Measurements from ENCODE around the gene ADGRF5. TPM values are rescaled to one million over a fixed set of nuclear protein-coding genes. Genes with fewer than 3 reads are reported as not detected.

Gene ADGRF5
- total RNA-seq, 1 donor from 2014 or later: 238 TPM

DNA sequence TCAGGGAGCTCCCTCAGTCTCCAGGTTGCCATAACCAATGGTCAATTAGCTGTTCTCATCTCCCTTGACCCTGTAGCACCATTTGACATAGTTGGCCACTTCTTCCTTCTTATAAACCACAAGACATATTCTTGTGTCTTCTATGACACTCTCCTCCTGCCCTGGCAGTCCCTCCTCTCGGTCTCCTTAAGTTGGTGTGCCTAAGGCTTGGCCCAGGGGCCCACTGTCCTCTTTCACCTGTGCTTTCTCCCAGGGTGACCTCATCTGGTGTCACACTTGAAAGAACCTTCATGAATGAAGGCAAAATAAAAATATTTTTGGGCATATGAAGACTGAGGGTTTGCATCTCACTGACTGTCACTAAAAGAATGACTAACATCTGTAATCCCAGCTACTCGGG is 9.7 kb upstream of the ADGRF5 start:
- no peaks in the 10 kb centered on the region for H3K27me3 ChIP-seq (ENCODE audit: low read depth)
- no peaks in the 10 kb centered on the region for H3K9me3 ChIP-seq
- H3K4me1 ChIP-seq: peaks cover 56% of the 10 kb centered on the region
- ATAC-seq (no peak), DNase-seq (no peak)
- H3K36me3 ChIP-seq: no peaks in the 10 kb centered on the region
- TF ChIP-seq, protein P1, sequence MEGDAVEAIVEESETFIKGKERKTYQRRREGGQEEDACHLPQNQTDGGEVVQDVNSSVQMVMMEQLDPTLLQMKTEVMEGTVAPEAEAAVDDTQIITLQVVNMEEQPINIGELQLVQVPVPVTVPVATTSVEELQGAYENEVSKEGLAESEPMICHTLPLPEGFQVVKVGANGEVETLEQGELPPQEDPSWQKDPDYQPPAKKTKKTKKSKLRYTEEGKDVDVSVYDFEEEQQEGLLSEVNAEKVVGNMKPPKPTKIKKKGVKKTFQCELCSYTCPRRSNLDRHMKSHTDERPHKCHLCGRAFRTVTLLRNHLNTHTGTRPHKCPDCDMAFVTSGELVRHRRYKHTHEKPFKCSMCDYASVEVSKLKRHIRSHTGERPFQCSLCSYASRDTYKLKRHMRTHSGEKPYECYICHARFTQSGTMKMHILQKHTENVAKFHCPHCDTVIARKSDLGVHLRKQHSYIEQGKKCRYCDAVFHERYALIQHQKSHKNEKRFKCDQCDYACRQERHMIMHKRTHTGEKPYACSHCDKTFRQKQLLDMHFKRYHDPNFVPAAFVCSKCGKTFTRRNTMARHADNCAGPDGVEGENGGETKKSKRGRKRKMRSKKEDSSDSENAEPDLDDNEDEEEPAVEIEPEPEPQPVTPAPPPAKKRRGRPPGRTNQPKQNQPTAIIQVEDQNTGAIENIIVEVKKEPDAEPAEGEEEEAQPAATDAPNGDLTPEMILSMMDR (IDR thresholded peaks at IDR 0.05): no peak
- H3K27ac ChIP-seq: no peak overlapping the region
- intact Hi-C loops (cut with DNase I): no loop called here
- no peak overlapping the region for H3K4me3 ChIP-seq

- peaks cover 57% of the 10 kb centered on the region for H3K4me1 ChIP-seq
- TF ChIP-seq, protein P1 (IDR thresholded peaks at IDR 0.05): no peak
- H3K27ac ChIP-seq: no peak overlapping the region
- ATAC-seq: no peak
- no peak overlapping the region for H3K4me3 ChIP-seq
- no peaks in the 10 kb centered on the region for H3K36me3 ChIP-seq
- H3K27me3 ChIP-seq (ENCODE audit: low read depth): no peaks in the 10 kb centered on the region
- no peak for DNase-seq
- intact Hi-C loops (cut with DNase I): no loop called here
- H3K9me3 ChIP-seq: no peaks in the 10 kb centered on the region
Measured at GRCh38 chr6:46930331-46930730, 8.6 kb upstream of the ADGRF5 start.

DNA sequence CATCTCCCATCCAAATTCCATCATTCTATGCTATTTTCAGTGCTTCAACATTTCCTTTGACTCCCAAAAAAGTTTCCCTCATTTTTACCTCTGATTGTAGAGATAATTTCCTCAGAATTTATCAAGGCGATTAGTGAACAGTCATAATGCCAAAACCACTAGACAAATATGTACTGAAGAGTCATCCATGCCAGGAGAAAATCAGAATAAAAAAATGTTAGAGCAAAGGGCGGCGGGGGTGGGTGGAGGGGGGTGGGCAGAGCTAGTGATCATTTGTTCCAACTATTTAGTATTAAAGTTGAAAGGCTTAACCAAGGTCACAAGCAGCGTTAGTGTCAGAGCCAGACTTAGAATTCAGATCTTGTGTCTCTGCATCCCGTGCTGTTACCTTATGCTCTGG is 5.3 kb upstream of the ADGRF5 start:
- TF ChIP-seq, protein P1 (IDR thresholded peaks at IDR 0.05): no peak
- Histone ChIP-seq H3K9me3 (no peaks in the 10 kb centered on the region), H3K36me3 (no peaks in the 10 kb centered on the region), H3K27me3 (ENCODE audit: low read depth) (no peaks in the 10 kb centered on the region), H3K27ac (peak overlapping the region; percentile 91), H3K4me3 (no peak overlapping the region), H3K4me1 (peaks cover 61% of the 10 kb centered on the region)
- DNase-seq (no peak), ATAC-seq (no peak)
- intact Hi-C loops (cut with DNase I): no loop called here

GRCh38 chr6:46926481-46926880 is 4.7 kb upstream of the ADGRF5 start:
- Histone ChIP-seq H3K9me3 (no peaks in the 10 kb centered on the region), H3K27me3 (ENCODE audit: low read depth) (no peaks in the 10 kb centered on the region), H3K4me3 (no peak overlapping the region), H3K4me1 (peaks cover 60% of the 10 kb centered on the region), H3K27ac (peak overlapping the region; percentile 91), H3K36me3 (no peaks in the 10 kb centered on the region)
- TF ChIP-seq, protein P1 (IDR thresholded peaks at IDR 0.05): no peak
- intact Hi-C loops (cut with DNase I): no loop called here
- no peak for ATAC-seq
- DNase-seq: no peak

- Histone ChIP-seq H3K4me3 (no peak overlapping the region), H3K36me3 (no peaks in the 10 kb centered on the region), H3K27ac (peak overlapping the region; percentile 91), H3K27me3 (ENCODE audit: low read depth) (no peaks in the 10 kb centered on the region), H3K9me3 (no peaks in the 10 kb centered on the region), H3K4me1 (peaks cover 60% of the 10 kb centered on the region)
- TF ChIP-seq, protein P1 (IDR thresholded peaks at IDR 0.05): no peak
- DNase-seq: peak; percentile 75
- peak; percentile 78 to 80 for ATAC-seq
- intact Hi-C loops (cut with DNase I): no loop called here
Measured at GRCh38 chr6:46925563-46926253, 4.0 kb upstream of the ADGRF5 start.

Measured in lower lobe of right lung (tissue), 2 donors.